ENCODE results near the gene PRRC2C.

PRRC2C gene

DNA sequence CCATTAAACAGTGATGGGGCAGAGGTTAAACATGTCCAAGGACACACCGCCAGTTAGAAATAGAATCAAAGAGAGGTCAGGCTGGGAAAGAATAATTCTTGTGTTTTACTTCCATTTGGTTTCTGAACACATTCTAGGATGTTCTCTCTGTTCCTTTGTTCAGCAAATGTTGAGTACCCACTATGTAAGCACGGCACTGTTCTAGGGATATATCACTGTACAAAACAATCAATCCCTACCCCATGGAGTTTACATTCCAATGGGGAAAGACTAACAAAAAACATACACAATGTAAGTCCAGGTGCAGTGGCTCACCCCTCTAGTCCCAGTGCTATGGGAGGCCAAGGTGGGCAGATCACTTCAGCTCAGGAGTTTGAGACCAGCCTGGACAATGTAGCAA is 142.9 kb downstream of the PRRC2C start:
- in situ Hi-C loops (cut with MboI; ENCODE audit: low sequenced_read_pairs), result no loop called here

DNA sequence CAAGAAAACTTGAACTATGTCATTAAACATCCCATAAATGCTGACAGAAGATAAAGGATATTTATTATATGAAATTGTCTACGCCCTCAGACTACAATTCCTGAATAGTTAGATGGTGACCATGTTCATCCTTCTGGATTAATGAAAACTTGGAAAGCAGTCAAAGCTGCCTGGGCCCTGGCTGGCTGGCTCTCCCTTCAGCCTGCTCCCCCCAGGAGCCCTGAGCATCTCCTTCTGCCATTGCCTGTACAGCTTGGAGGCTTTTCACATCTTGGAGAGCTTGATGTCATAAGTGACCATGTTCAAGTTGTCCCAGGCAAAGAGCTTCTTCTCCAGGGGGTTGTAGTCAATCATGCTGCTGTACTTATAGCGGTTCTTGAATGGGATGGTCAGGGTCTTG is 150.3 kb downstream of the PRRC2C start:
- in situ Hi-C loops (cut with MboI; ENCODE audit: low sequenced_read_pairs), result no loop called here

DNA sequence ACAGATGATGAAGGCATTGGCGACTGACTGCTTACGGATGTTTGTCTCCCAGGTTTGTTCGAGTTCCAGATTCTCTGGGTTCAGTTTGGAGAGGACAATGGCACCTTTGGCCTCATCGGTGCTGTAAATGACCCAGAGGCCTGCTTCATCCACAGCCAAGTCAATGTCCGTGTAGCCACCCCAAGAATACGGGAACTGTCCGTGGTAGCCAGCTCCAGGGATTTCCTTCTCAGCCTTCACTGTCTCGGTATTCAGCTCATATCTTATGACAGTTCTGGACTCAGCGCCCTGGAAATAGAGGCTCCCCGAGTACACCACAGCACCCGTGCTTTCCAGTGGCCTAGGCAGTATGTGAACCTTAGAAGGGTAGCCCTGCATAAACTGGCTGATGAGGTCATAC is 150.8 kb downstream of the PRRC2C start:
- in situ Hi-C loops (cut with MboI; ENCODE audit: low sequenced_read_pairs), result no loop called here

DNA sequence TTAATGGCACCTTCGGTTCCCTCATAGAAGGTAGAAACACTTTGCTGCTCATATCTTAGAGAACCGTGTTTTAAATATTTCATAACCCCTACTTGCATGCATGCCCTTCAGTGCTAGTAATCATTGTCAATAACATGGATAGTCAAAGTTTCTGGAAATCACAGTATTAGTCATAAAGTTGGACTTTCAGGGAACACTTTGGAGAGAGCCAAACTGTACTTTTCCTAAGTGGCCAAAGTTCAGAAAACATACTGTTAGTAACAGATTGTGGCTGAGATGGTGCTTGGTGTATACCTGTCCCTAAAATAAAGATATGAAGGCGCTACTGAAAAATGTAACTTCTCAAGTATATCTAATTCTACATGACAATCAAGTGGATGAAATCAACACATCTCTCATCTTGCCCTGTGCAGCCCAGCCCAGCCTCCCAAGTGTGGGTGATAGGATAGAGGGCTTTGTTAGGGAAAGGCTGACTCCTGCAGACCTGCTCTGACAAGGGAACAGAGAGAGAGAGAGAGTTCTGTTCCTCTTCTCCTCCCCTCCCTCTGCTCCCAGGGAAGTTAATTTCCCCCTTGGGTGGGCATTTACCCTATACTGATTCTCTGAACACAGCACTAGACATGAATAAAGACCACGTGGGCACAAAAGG is 152.7 kb downstream of the PRRC2C start:
- in situ Hi-C loops (cut with MboI; ENCODE audit: low sequenced_read_pairs), result no loop called here

DNA sequence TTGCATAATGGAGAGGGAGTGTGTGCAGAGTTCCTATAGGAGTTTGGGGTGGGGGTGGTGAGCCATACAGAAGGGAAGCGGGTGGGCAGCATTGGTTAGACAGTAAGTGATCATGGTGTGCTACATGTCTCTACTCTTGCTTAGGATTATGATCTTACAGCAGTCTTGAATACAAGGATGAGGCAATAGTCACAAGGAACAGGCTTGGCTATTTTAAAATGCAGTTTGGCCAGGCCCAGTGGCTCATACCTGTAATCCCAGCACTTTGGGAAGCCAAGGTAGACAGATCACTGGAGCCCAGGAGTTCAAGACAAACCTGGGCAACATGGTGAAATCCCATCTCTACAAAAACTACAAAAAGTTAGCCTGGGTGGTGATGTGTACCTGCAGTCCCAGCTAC is 154.9 kb downstream of the PRRC2C start:
- in situ Hi-C loops (cut with MboI; ENCODE audit: low sequenced_read_pairs), result no loop called here

DNA sequence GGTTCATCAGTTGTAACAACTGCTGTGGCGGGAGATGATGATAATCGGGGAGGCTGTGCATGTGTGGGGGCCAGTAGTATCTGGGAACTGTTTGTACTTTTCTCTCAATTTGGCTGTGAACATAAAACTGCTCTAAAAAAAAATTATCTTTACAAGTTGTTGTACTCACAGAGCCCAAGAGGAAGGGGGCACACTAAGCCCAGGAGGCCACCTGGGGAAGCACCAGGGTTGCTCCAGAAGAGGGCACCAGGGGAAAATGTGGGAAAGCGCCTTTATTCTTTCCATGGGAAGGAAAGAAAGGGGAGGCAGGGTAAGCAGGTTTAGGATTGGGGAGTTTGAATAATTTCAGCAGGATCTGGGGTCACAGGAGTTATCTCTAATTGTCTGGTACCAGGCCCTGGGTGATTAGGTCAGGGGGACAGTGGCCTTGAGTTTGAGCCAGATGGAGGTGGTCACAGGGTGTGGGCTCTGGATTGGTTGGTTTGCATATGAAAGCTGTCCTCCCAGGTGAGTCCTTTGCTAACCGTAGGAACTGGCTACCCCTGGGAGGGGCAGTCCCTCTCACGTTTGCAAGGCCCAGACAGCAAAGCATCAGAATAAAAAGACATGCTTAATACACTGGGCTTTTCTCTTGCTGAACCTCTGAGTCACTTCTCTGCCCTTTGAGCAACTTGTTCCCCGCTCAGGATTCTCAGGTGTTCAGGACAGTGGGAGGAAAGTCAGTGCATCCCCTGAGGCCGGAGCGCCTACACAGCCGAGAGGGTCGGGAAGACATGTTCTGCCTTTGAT is 155.9 kb downstream of the PRRC2C start:
- in situ Hi-C loops (cut with MboI; ENCODE audit: low sequenced_read_pairs), result no loop called here

DNA sequence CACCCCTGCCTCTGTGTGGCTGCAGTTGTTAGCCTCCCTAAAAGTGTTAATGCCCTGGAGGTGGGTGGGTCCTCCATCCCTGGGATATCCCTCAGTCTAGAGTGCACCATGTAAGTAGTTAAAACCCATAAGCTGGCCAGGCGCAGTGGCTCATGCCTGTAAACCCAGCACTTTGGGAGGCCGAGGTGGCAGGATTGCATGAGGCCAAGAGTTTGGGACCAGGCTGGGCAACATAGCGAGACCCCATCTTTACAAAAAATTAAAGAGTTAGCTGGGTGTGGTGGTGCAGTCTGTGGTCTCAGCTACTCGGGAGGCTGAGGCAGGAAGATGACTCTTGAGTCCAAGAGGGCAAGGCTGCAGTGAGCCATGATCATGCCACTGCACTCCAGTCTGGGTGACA is 156.9 kb downstream of the PRRC2C start:
- in situ Hi-C loops (cut with MboI; ENCODE audit: low sequenced_read_pairs), result no loop called here

Measured in hTERT RPE-1 (cell line).